Gastroesophageal sphincter (tissue), 3 donors: ENCODE results near the gene TMPRSS15.

ENCODE experiments used
- EP300 ChIP-seq: sonication (generic); formaldehyde crosslinking; IDR thresholded peaks from one replicate; pipeline ENCODE4 v1.6.1; 2017; ENCODE audit warnings: antibody characterized with exemption, mild to moderate bottlenecking
- POLR2A ChIP-seq, 2 donors: fragments of 450-650 bp; IDR thresholded peaks; one replicate each; pipeline ENCODE4 v1.6.1; 2017; ENCODE audit warnings: antibody characterized with exemption in 2 of 2, mild to moderate bottlenecking in 2 of 2, moderate library complexity in 1 of 2
- POLR2AphosphoS5 ChIP-seq: sonication (generic); formaldehyde crosslinking; IDR thresholded peaks from one replicate; pipeline ENCODE4 v1.6.1; 2017; ENCODE audit warnings: antibody characterized with exemption
- TF ChIP-seq, protein P1 (sequence below), 4 experiments: fragments of 200-600 bp in 2 of 4; fragments of 450-650 bp in 2 of 4; sonication (generic) in 1 of 4; IDR thresholded peaks; one replicate each; pipeline ENCODE4 v1.5.1; 2017 to 2019; ENCODE audit warnings: antibody characterized with exemption in 4 of 4, mild to moderate bottlenecking in 2 of 4, moderate library complexity in 2 of 4

DNA sequence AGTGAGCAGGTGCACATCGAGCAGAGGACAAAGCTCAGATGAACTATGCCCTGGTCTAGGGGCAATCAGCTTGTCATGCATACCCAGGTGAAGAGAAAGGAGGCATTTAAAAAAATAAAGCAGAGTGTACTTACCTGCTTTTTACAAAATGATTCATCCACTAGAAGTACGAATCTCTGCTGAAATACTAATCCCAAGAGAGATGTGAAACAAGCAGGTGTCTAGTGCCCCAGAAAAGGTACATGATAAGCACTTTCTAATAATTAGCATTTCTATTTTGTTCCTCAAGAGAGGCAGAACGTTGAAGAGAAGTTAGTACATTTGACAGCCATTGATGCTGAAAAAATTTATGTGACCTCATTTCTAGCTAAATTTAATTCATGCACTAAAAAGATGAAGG is 127.8 kb downstream of the TMPRSS15 start:
- TF ChIP-seq, protein P1, sequence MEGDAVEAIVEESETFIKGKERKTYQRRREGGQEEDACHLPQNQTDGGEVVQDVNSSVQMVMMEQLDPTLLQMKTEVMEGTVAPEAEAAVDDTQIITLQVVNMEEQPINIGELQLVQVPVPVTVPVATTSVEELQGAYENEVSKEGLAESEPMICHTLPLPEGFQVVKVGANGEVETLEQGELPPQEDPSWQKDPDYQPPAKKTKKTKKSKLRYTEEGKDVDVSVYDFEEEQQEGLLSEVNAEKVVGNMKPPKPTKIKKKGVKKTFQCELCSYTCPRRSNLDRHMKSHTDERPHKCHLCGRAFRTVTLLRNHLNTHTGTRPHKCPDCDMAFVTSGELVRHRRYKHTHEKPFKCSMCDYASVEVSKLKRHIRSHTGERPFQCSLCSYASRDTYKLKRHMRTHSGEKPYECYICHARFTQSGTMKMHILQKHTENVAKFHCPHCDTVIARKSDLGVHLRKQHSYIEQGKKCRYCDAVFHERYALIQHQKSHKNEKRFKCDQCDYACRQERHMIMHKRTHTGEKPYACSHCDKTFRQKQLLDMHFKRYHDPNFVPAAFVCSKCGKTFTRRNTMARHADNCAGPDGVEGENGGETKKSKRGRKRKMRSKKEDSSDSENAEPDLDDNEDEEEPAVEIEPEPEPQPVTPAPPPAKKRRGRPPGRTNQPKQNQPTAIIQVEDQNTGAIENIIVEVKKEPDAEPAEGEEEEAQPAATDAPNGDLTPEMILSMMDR (IDR thresholded peaks at IDR 0.05), result no peak
- TF ChIP-seq POLR2AphosphoS5 (no peak), POLR2A (IDR thresholded peaks at IDR 0.05) (no peak), EP300 (no peak)
